Measurements from ENCODE around the gene KIF1A.
"Not testable (repeated sequence)": the region's sequence is repeated elsewhere in the genome, so short reads cannot be mapped to it uniquely, and the experiment has no call there.

KIF1A gene

GRCh38 chr2:240682431-240683224, 137.4 kb downstream of the KIF1A start, which contains the start of gene AQP12B:
Gene AQP12B, minus strand, starts transcription at chr2:240682885. Its CDS starts 48 bp downstream, at chr2:240682837.
- not testable (repeated sequence) for DNase-seq

DNA sequence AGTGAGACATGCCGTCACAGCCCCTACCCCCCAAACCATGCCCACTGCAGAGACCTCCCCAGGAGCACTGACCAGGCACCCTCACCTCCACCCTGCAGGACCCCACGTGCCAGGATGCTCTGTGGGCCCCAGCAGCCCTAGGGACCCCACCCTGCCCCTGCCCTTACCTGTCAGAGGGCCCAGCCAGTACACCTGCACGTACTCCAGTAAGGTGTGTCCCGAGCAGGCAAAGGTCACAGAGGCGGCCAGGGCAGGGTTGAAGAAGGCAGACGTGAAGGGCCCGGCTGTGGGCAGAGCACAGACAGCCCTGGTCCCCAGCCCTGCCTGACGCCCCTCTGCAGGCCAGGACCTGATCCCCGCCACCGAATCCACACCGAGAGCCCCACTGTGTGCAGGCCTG, 139.8 kb downstream of the KIF1A start:
- not testable (repeated sequence) for DNase-seq

DNA sequence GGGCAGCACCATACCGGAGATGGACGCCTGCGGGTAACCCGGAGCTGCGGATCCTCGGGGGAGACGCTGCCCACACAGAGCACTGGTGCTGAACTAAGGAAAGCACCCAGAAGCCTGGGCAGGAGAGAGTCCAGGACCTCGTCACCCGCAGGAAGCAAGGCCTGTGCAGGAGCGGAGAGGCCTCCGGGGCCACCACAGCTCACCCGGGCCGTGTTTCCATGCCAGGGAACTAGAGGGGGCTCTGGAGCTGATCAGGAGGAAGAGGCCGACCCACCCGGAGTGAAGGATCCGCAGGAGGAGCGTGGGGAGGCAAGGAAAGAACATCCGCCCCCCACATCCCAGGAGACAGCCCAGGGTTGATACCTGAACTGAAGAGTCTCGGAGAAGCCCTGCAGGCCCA, 141.1 kb downstream of the KIF1A start:
- not testable (repeated sequence) for DNase-seq

GRCh38 chr2:240678043-240678442, 142.0 kb downstream of the KIF1A start:
- DNase-seq = not testable (repeated sequence)

GRCh38 chr2:240675345-240675744, 144.7 kb downstream of the KIF1A start:
- not testable (repeated sequence) for DNase-seq

DNA sequence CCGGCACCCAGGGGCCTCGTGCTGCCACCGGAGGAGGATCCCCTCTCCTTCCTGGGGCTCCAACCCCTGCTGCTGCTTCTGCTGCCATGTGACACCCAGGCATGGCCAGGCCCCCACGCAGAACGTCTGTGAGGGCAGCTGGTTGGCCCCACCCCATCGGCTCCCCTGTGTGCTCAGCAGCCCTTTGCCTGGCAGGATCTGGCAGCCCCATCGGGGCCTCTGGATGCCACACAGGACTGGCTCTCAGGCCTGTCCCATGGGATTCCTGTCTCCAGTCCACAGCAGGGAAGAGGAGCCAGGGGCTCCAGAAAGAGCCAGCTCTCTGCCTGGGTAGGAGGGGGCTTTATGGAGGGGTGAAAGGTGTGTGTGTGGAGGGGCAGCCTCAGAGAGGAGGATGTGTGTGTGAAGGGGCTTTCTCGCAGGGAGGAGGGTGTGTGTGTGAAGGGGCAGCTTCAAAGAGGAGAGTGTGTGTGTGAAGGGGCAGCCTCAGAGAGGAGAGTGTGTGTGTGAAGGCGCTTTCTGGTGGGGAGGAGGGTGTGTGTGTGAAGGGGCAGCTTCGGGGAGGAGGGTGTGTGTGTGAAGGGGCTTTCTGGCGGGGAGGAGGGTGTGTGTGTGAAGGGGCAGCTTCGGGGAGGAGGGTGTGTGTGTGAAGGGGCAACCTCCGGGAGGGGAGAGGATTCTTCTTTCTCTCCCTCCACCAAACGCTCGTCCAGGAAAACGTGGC, 145.4 kb downstream of the KIF1A start:
- not testable (repeated sequence) for DNase-seq

- no peak for DNase-seq
Observed at GRCh38 chr2:240672701-240673190, 147.3 kb downstream of the KIF1A start.

- no peak for DNase-seq
Observed at GRCh38 chr2:240672076-240672700, 147.8 kb downstream of the KIF1A start.

GRCh38 chr2:240670950-240671349, 149.1 kb downstream of the KIF1A start:
- no peak for DNase-seq

- no peak for DNase-seq
Observed at GRCh38 chr2:240670402-240670801, 149.6 kb downstream of the KIF1A start.

DNA sequence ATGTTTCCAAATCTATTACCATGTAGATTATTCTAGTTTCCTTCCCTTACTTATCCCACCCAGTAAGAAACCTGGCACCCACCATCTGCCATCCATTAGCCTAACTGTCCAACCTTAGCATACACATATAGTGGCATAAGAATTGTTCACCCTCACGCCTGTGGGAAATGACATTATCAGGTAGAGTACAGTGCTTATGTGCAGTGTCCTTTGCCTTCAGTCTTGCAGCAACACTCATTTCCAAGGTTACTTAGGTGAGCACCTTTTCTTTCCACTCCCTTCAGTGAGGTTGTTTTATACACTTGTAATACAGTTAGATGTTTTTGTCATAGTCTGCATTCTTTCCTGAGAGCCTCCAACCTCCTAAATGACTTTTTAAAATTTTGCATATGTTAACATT, 155.4 kb downstream of the KIF1A start:
- no peak for DNase-seq

Data from activated CD4-positive, alpha-beta T cell treated with anti-CD3 and anti-CD28 coated beads for 4 hours (primary cell).